HS-27A (cell line): ENCODE data around the gene JOSD1.

Experiments
- DNase-seq: peaks from one replicate; pipeline ENCODE4 v3.0.0-alpha.2; 2012; ENCODE audit warnings: low read depth, missing footprints

The JOSD1 gene

DNA sequence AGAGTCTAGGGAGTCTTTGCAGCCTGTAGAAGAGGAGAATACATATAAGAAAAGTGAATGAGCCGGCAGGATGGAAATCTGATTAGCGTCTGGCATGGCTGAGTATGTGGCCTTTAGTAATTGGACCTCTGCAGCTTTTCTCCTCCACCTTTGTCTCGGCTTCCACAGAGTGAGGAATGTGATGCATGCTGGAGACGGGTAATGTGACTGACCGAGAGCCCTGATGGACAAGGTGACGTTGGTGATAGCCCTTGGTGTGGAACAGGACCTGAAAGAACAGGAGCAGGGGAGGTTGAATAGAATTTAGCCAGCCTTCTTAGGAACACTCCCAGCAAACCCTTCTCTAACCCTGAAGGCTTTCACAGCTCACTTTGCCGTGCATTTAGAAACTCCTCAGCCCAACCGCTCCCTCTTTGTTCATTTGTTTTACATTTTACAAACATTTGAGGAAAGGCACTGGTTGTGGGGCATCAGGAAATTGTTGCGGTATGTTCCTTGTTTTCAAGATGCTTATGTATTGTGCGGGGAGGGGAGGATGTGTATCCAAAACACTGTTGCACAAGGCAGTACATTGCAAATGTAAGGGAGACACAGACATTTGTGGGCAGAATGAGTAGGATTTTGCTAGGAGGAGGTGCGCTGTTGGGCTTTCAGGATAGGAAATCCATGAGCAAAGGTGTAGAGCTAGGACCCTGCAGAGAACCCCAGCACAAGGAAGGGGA lies 11.9 kb upstream of the JOSD1 start:
- no peak for DNase-seq

DNA sequence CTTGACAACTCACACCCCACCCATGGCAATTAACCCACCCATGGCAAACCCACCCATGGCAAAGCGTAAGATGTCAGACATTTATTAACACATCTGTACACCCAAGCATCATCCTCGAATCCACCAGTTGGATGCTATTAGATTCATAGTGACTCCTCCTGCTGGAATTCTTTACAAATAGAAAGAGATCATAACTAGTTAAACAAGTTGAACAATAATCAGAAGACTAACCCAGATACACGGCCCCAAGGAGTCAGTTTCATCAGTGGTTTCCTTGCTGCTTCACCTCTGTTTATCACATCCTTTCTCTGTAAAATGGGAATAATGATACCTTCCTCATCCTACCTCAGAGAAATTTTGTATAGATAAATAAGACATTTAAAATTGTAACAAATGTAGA lies 10.1 kb upstream of the JOSD1 start:
- DNase-seq: no peak

DNA sequence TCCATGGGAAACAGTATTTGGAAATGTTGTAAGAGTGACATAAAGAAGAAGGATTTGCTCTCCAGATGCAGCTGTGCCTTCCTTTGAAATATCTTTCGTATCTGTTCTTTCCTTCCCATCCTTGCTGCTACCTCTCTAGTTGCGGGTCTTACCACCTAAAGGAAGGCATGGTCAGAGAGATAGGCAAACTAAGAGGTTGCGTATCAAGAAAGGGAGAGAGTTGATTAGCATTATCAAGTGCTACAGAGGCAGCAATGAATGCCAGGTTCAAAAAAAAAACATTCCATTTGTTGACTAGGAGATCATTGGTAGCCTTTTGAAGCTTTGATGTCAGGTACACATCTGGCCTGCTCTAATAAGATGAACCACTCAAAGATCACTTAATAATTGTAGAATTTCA lies 9.6 kb upstream of the JOSD1 start:
- DNase-seq: no peak

DNA sequence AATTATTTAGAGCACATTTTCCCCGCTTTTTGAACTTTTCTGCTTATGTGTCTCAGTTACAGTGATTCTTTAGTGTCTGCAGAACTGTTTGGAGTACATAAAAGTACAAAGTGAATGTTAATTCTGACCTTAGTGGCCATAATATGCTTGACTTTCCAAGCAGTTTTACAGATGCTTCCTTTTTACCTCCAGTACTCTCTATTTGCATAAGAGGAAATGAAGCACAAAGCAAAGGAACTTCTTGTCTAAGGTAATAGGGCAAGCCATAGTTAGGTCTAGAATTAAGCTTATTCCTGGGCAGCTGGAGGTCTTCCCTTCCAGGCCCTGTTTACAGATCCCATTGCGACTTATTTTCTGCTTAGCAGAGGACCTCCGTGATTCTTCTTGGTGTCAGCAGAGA lies 8.6 kb upstream of the JOSD1 start:
- DNase-seq: no peak

DNA sequence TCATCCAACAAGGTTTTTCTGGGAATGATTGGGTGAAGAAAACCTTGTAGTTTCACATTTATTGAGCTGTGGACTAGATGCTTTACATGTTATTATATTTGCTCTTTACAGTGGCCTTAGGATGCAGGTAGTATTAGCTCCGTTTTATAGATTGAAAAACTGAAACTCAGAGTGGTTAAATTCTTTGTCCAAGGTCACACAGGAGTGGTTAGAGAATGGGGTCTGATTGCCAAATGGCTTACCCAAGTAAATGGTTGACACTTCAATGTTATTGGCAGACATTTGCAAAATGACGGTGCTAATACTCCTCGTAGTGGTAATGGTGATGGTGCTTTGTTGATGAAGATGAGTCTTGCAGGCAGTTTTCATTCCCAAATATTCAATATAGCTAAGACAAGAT lies 7.2 kb upstream of the JOSD1 start:
- no peak for DNase-seq

DNA sequence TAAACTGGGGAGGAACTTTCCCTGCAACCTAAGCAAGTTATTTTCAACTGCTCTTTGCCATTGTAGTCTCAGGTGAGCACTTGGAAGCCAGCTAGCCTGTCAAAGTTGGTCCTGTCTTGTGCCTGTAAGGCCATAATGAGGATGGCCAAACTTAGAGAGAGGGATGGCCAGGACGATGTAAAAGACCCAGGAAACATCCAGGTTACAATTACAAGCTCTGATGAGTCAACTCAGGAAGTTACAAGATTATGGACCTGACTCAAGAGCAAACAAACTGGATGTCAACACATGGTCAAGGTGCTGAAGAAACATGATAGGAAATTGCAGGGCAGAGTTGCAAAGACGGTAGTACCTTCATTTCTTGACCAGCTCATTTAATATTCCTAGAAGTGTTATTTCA lies 6.6 kb upstream of the JOSD1 start:
- no peak for DNase-seq

DNA sequence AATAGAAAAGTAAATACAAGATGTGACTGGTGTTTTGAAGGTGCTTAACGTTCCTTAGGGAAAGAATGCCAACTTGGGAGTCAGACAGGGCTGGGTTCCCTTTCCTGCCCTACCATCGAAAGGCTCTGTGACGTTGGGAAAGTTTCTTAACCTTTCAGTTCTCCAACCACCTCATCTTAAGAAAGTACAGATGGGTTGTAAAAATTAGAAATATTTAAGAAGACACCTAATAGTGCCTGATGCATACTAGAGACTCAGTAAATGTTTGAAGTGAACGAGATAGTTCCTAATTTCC lies 6.1 kb upstream of the JOSD1 start:
- no peak for DNase-seq

DNA sequence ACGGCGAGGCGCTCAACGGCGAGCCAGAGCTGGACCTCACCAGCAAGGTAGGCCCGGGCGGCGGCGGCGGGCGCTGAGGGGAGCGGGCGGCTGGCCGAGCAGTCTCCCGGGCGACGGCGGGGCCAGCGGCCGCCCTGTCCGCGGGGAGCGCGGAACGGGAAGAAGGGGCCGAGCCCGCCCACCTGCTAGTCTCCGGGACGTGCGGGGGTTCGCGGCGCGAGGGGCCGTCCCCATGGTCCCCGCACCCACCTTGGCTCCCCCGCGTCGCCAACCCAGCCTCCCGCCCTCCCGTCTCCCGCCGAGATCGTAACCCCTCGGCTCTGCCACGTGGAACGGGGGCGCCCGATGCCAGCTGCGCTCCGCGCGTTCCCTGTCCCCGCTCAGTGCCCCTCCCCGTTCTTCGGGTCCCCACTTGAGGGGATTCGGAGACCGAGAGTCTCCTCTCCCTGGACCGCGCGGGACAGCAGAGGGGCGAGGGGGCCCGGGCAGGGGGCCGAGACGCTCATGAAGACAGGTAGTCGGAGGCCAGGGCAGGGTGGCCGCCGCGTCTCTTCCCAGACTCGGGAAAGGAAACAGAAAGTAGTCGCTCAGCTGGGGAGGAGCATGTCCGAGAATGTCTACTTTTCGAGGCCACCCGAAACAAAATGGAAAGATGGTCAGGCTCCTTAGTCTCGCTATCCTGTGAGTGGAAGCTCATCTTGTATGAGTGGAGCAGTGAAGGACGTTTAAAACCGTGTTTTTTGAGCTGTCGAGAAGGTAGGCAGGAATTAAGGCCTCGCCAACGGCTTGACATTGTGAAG lies 5.6 kb upstream of the JOSD1 start:
- no peak for DNase-seq

DNA sequence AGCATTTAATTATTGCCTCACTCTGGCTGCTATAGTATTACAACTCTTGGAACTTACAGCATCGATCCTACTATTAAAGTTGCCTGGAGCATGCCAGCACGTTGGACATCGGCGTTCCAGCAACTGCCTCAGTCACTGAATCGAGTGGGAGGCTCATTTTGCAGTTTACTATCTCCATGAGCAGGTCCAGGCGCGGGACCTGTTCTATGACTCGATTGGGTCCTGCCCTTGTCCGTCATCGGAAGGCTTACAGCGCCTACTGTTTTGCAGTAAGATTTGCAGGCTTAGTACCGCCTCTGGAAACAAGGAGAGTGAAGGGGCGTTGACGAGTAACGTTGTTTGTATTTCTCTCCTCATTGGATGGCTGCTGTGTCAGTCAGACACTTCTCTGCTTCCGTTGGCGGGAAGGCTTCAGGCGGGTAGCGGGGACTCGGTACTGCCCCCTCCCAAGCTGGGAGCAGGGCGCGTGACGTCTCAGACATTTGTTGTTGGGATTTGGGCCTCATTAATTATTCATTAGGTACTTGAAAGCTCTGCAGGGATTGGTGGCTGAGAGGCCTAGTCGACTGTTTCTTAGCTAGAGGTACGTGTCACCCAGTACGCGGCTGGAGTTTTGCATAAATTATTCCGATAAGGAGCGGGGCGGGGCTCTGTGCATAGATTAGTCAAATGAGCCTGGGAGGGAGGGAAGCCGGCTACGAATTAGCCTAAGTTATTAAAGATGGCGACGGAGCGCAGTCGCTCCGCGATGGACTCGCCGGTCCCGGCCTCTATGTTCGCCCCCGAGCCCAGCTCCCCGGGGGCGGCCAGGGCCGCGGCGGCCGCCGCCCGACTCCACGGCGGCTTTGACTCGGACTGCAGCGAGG lies 4.7 kb upstream of the JOSD1 start, which contains the start of gene GTPBP1:
Gene GTPBP1, plus strand, starts transcription at position 710 of the 866 bp plus-strand sequence. Its CDS starts 12 bp downstream, at position 722.
- peak; percentile 99 for DNase-seq

DNA sequence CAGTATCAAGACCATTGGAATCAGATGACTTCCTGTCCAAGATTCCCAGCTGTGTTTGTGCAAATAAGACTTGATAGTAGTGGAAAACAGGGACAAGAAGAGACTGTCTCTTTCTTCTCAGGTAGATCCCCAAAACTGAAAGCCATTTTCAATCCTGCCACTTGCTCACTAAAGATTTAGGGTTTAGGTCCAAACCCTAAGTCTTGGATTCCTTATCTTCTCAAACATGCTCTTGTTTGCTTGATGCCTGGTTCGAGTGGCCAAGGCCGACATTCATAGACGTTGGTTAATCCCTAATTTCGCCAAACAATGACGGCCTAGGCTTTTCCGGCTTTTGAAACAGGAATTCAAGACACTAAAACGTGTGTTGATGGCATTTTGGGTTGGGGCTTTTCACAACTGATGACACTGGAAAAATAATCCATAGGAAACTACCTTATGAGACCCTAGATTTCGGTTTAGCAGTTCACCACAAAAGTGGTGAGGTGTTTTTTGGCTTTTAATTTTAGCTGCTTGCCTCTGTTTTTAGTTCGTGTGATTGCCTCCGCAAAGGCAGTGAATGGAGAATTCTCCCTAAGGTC lies 4.0 kb upstream of the JOSD1 start:
- no peak for DNase-seq

DNA sequence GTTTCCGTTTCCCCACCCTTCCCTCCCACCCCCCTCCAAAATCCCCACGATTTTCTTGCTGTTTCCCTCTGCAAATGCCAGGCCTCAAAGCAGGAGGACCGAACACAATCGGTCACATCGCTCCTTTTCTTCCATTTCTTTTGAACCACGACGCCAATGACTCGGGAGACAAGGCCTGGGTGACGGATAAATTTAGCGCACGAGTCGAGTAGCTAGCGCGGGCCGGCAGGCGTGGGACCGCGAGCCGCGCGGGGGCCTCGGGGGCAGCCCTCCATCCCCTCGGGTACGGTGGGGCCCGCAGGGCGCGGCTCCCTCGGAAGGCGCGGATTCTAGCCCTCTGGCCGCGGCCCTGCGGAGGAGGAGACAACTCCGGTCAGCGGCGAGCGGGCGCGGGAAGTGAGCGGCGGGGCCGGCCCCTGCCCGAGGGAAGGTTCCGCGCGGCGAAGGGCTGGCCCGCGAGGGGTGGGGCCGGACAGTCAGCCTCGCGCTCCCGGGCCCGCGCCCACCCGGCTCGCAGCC lies 414 bp downstream of the JOSD1 start:
- DNase-seq: no peak

DNA sequence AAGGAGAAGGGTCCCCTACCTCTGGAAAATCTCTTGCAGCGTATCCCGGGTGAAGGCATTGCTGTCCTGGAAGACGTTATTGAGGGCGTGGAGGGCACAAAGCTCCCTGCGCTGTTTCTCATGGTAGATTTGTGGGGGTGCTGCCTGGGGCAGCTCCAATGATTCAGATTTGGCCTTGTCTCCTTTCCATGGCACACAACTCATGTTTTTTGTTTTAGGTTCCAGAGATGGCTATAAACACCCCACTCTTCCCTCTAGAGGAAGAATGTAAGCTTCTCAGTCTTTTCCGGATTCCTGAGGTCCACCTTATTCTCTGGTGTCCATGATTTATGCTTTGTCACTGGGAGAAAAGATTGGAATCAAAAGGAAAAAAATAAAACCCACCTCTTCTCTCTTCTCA lies 959 bp downstream of the JOSD1 start:
- DNase-seq: no peak

DNA sequence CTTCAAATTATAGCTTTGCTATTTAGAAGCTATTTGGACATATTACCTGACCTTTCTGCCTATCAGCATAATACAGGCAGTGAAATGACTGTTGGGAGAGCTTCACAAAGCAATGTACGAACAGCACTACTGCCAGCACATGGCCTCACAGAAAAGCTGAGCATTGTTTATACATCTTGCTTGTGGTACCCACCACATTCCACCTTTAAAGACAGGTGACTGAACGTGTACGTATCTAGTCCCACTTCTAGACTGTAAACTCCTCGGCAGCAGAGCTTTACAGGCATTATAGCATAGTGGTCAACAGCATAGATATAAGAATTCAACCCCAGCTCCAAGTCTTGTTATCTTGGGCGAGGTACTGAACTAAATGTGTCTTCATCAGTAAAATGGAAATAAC lies 1.6 kb downstream of the JOSD1 start:
- no peak for DNase-seq

DNA sequence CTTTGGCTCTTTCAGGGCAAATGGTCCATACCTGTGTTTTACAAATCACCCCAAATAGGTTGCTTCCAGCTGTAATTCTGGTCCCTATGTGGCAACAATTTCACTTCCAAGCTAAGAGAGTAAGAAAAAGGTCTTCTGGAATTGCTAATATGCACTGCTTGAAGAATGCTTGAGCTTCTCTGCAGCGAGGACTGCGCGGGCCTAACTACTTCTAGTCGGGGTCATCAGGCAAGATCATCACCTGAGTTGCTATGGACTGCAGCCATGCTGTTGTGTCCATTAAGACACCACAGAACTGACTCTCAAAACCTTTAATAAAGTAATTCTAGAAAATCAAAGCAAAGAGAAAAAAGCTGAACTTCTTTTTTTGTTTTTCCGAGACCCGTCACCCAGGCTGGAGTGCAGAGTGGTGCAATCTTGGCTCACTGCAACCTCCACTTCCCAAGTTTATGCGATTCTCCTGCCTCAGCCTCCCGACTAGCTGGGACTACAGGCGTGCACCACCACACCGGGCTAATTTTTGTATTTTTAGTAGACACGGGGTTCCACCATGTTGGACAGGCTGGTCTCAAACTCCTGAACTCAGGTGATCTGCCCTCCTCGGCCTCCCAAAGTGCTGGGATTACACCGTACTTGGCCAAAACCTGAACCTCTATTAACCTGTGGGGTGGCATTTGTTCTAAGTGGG lies 2.2 kb downstream of the JOSD1 start:
- no peak for DNase-seq

DNA sequence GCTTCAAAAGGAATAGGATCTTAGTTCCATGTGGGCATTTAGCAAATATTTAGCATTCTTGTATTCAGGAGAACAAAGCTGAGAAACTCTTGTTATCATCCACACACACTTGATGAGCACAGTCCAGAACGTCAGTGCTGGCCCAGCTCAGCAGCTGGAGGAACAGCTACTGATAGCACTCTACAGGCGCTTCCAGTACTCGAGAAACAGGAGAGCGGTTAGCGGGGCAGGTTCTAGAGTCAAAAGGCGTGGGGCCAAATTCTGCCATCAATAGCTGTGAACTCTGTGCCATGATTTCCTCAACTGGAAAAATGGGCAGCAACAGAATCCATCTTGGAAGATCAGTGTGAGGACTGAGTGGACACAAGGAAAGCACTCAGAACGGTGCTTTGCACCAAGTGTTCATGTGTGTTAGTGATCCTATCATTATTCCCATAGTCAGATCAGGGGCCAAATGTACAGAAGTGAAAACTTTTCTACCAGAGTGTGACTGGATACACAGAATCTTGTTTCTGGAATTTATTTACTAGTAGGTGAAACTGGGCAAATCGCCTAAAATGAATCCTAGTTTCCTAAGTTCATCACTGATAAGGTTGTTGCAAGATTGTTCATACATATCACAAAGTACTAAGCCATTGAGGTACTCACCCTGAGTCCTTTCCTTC lies 3.2 kb downstream of the JOSD1 start:
- DNase-seq: no peak

DNA sequence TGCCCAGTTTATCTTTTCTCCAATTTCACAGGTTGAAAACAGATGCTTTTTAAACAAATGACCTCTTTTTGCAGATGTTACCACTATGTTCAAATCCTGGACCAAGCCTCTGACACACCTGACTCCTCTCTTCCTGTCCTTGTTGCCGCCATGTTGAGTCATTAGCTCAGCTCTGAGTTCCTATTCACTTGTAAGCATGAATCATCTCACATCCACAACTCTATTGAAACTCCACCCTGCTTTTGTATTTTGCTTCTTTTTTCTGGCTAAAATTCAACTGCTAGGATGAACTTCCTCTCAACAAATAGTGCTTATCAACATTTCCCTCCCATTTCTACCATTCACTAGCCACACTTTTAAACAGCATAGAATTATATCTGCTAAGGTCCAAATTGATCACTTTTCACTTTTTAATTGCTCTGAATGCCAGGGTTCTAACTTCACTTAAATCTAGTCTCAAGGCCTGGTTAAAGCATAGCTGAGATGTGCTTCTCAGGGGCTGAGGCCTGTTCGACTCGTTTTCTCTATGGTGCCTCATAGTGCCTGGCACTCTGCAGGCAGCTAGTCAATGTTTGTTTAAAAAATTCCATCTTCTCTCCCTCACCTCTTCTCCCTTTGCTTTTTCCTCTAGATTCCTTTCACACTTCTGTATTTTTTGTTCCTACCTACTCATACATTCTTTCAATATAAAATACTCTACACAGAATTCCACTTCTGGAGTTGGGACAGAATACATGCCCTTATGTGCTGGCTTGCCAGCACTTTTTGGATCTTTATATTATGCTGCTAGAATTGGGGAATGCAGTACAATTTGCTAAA lies 3.9 kb downstream of the JOSD1 start:
- peak; percentile 42 for DNase-seq

DNA sequence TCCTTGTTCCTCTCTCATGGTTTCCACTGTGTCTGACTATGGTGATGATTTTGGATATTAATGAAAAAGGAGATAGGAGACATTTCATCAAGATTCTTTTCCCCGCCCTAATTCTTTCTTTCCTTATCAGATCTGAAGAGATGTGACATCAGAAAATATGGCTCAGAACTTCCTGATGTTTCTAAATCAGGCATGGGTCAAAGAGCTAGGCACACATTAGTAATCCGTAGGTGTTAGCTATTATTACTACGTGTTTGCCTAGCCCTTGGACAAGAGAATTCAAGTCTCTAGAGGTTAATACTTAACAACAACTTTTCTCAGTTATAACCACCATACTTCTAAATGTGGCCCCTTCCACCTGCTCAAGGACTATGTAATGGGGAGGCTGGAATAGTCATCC lies 5.8 kb downstream of the JOSD1 start:
- DNase-seq: no peak

DNA sequence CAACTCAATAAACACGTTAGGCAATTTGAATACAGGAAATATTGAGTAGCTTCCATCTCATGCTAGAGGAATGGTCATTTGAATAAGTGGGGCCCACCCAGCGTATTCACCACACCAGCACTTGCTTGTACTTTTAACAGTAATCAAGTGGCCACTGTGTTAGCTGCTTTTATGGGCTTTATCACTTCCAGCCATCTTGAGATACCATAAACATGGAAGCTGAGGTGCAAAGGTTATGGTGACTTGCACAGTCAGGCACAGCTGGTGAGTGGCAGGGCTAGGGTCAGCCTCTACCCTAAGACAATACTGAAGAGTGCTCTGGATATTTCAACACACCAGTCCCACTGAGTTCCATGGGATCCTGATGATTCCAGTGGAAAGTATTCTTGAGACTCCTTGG lies 6.7 kb downstream of the JOSD1 start:
- DNase-seq: no peak

DNA sequence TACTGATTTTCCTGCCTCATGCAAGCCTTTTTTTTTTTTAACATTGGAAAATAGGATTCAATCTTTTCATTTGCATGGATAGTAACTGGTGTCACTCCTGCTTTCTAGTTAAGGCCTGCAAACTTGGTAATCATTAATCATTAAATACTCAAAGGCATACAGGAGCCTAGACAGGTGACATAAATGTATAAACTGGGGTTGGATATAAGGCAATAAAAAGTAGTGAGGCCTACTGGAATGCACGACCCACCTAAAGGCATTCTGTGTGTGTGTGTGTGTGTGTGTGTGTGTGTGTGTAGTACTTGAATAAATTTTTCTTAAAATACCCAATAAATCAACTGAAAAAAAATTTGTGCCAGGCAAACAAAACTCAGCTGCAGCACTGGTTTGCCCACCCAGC lies 11.1 kb downstream of the JOSD1 start:
- no peak for DNase-seq

DNA sequence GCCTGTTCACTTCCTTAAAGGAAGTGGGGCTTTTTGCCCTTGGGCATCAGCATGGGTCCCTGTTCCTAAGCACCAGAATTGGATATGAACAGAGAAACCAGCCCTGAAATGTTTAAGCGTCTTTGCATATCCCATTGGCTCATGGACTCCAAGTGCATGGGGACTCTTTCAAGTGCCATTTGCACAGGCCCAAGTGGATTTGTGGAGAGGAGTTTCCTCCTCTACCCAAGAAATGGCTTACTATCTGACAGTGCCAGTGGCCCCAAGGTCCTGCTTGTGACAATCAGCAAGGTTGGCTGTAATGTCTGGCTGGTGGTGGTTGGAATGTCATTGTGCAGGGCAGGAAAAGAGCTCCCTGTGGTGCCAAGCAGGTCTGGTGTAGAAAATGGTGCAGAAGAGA lies 15.0 kb downstream of the JOSD1 start:
- DNase-seq: no peak
